IPS-15b (cell line): ENCODE data around the gene FSTL4.

Experiments used
- H3K27me3 ChIP-seq: one replicate; pipeline ENCODE4 v1.6.1; 2013; ENCODE audit warnings: low read length; ENCODE audit not compliant: control insufficient read depth, insufficient read depth
- H3K36me3 ChIP-seq: one replicate; pipeline ENCODE4 v1.6.1; 2013; ENCODE audit warnings: low read length; ENCODE audit not compliant: control insufficient read depth, insufficient read depth
- H3K4me1 ChIP-seq: one replicate; pipeline ENCODE4 v1.6.1; 2013; ENCODE audit warnings: mild to moderate bottlenecking, low read length; ENCODE audit not compliant: control insufficient read depth, insufficient read depth
- H3K4me3 ChIP-seq: one replicate; pipeline ENCODE4 v1.5.1; 2013; ENCODE audit warnings: low read depth, low read length
- H3K9ac ChIP-seq: one replicate; pipeline ENCODE4 v1.6.1; 2013; ENCODE audit warnings: low read depth, mild to moderate bottlenecking, low read length
- H3K9me3 ChIP-seq: one replicate; pipeline ENCODE4 v1.6.1; 2013; ENCODE audit warnings: mild to moderate bottlenecking, low read length; ENCODE audit not compliant: control insufficient read depth, insufficient read depth

Gene FSTL4

GRCh38 chr5:133460172-133460758, 152.1 kb downstream of the FSTL4 start:
- no peaks in the 10 kb centered on the region for H3K27me3 ChIP-seq
- peaks cover 2% of the 10 kb centered on the region for H3K4me1 ChIP-seq
- H3K9ac ChIP-seq, result no peak overlapping the region
- no peaks in the 10 kb centered on the region for H3K36me3 ChIP-seq
- H3K4me3 ChIP-seq, result no peak overlapping the region
- no peaks in the 10 kb centered on the region for H3K9me3 ChIP-seq

DNA sequence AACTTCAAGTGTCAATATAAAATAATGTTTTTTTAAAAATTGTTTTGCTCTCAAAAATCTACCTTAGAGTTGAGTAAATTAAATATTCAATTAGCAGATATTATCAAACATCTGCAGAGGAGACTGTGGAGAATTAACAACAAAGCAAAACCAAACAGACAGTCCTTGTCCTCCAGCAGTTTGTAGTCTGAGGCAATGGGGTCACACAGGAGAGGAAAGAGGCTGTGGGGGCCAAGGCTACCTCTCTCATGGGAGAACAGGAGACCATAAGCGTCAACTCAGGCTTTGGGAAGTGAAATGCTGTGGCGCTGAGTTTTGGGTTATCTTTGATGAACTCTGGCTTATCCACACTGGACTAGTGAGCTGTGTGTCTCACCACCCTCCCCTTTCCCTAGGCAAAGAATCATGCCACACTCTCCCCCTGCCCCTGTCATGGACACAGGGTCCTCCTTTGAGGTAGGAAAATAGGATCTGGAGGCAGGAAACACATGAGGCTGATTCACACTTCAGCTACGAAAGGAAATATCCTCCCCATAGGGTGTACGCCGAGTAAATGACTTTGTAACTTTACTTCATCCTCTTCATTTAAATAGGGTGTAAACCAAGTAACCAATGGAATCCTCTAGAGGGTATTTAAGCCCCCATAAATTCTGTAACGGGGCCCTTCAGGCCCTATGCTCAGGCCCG, 152.7 kb downstream of the FSTL4 start:
- peaks cover 2% of the 10 kb centered on the region for H3K4me1 ChIP-seq
- H3K4me3 ChIP-seq, result no peak overlapping the region
- no peaks in the 10 kb centered on the region for H3K9me3 ChIP-seq
- no peaks in the 10 kb centered on the region for H3K27me3 ChIP-seq
- no peaks in the 10 kb centered on the region for H3K36me3 ChIP-seq
- no peak overlapping the region for H3K9ac ChIP-seq

DNA sequence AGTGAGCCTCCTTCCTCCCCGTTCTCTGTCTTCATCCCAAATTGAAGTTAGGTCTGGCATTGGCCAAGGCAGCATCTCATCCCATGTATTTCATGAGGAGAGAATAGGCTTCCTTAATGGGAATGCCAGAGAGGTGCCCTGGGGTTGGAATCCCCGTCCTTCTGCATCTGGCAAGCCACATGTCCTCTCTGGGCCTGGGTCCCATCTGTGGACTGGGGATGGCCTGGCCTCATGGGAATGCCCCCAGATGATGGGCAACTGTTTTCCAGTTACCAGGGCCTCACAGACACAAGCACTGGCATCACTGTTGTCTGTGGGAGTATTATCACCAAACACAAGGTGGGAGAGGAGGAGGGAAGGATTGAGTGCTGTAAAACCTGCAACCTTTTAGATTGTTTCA, 153.9 kb downstream of the FSTL4 start:
- Histone ChIP-seq H3K9me3 (no peaks in the 10 kb centered on the region), H3K36me3 (no peaks in the 10 kb centered on the region), H3K9ac (no peak overlapping the region), H3K27me3 (no peaks in the 10 kb centered on the region), H3K4me3 (no peak overlapping the region), H3K4me1 (peaks cover 2% of the 10 kb centered on the region)

- Histone ChIP-seq H3K4me1 (peaks cover 2% of the 10 kb centered on the region), H3K4me3 (no peak overlapping the region), H3K9me3 (no peaks in the 10 kb centered on the region), H3K36me3 (no peaks in the 10 kb centered on the region), H3K27me3 (no peaks in the 10 kb centered on the region), H3K9ac (no peak overlapping the region)
Measured at GRCh38 chr5:133457439-133458355, 154.6 kb downstream of the FSTL4 start.

- no peaks in the 10 kb centered on the region for H3K36me3 ChIP-seq
- H3K9ac ChIP-seq, result no peak overlapping the region
- H3K27me3 ChIP-seq, result no peaks in the 10 kb centered on the region
- H3K9me3 ChIP-seq, result no peaks in the 10 kb centered on the region
- peaks cover 2% of the 10 kb centered on the region for H3K4me1 ChIP-seq
- no peak overlapping the region for H3K4me3 ChIP-seq
Measured at GRCh38 chr5:133456933-133457402, 155.4 kb downstream of the FSTL4 start.

GRCh38 chr5:133455676-133456075, 156.7 kb downstream of the FSTL4 start:
- Histone ChIP-seq H3K4me1 (peaks cover 2% of the 10 kb centered on the region), H3K27me3 (no peaks in the 10 kb centered on the region), H3K9me3 (no peaks in the 10 kb centered on the region), H3K9ac (no peak overlapping the region), H3K36me3 (no peaks in the 10 kb centered on the region), H3K4me3 (no peak overlapping the region)

- H3K36me3 ChIP-seq, result no peaks in the 10 kb centered on the region
Measured at GRCh38 chr5:133454442-133454841, 157.9 kb downstream of the FSTL4 start.

DNA sequence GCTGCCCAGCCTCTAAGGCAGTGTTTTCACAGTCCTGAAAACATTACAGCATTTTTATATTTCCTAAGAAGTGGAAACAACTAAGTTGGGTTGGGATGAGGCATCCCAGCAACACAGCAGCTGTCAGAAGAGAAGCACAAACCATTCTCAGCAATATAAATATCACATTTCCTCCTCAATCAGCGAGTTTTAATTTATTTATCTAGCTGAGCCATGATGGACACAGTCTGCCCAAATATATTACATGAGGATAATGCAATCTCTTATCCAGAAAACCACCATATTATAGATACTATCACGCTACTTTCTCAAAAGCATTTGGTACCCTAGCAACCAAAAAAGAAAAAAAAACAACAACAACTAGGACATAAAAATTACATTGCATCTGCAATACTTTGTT, 158.5 kb downstream of the FSTL4 start:
- Histone ChIP-seq H3K9ac (no peak overlapping the region), H3K4me1 (peaks cover 2% of the 10 kb centered on the region), H3K36me3 (no peaks in the 10 kb centered on the region), H3K9me3 (no peaks in the 10 kb centered on the region), H3K27me3 (no peaks in the 10 kb centered on the region), H3K4me3 (no peak overlapping the region)

More at GRCh38 chr5:133454442-133454841, 157.9 kb downstream of the FSTL4 start:
- H3K27me3 ChIP-seq, result no peaks in the 10 kb centered on the region
- H3K9ac ChIP-seq, result no peak overlapping the region
- no peak overlapping the region for H3K4me3 ChIP-seq
- no peaks in the 10 kb centered on the region for H3K9me3 ChIP-seq
- H3K4me1 ChIP-seq, result peaks cover 2% of the 10 kb centered on the region

DNA sequence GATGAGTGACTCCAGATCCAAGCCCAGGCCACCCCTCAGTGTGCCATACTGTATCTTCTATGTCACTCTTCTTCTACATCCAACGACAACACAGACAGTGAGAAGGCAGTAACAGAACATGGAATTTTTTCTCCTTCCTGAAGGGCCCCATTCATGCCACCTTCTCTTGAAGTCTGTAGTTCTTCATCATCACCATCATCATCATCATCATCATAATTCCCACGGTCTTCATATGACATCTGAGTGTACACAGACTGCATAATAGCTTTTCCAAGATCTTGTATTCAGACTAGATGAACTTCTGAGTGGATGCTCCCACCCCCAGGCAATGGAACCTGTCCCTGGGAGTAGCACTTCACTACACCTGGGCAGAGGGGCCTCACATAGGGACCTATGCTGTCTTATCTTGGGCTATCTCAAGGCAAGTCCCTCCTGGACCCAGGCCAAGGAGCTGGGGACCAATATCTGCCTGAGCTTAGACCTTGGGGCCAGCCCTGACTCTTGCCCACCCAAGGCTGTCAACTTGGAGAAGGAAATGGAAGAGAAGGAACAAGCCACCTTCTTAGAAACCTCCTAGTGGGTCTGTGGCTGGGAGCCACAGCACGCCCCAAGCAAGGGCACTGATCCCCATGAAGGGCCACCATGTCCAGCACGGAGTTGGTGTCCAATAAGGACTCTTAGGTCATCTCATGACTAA, 159.1 kb downstream of the FSTL4 start:
- no peaks in the 10 kb centered on the region for H3K9me3 ChIP-seq
- H3K9ac ChIP-seq, result no peak overlapping the region
- no peaks in the 10 kb centered on the region for H3K27me3 ChIP-seq
- no peaks in the 10 kb centered on the region for H3K36me3 ChIP-seq
- H3K4me1 ChIP-seq, result peaks cover 2% of the 10 kb centered on the region
- no peak overlapping the region for H3K4me3 ChIP-seq

GRCh38 chr5:133451926-133452325, 160.4 kb downstream of the FSTL4 start:
- Histone ChIP-seq H3K36me3 (no peaks in the 10 kb centered on the region), H3K4me3 (no peak overlapping the region), H3K4me1 (no peaks in the 10 kb centered on the region), H3K9me3 (no peaks in the 10 kb centered on the region), H3K9ac (no peak overlapping the region), H3K27me3 (no peaks in the 10 kb centered on the region)

DNA sequence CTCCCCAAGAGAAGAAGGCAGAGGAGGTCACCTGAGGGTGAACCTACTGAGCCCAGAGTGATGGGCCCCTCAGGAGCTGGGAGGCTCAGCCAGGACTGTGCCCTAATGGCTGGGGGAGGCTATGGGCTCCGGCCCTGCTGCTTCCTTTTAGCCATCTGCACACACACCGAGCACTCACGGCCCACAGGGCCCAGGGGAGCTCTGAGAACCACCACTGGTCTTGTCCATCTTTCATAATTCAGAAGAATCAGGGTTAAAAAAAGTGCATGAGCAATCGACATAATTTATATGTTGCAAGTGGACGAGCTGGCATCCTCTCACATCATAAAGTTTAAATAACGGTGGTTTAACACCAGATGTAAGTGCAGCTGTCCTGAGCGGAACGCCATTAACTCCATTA, 162.1 kb downstream of the FSTL4 start:
- H3K4me1 ChIP-seq, result no peaks in the 10 kb centered on the region
- no peak overlapping the region for H3K9ac ChIP-seq
- H3K9me3 ChIP-seq, result no peaks in the 10 kb centered on the region
- H3K4me3 ChIP-seq, result no peak overlapping the region
- H3K27me3 ChIP-seq, result no peaks in the 10 kb centered on the region
- no peaks in the 10 kb centered on the region for H3K36me3 ChIP-seq
